SKM-1 treated with dmso at 0.1 percent for 144 hours (cell line): ENCODE data around the gene DDX24.

Experiments used
- DNase-seq: peaks from one replicate; lab custom pipeline; 2025; ENCODE audit not compliant: unreplicated experiment; lab: John Stamatoyannopoulos, UW

Gene DDX24

DNA sequence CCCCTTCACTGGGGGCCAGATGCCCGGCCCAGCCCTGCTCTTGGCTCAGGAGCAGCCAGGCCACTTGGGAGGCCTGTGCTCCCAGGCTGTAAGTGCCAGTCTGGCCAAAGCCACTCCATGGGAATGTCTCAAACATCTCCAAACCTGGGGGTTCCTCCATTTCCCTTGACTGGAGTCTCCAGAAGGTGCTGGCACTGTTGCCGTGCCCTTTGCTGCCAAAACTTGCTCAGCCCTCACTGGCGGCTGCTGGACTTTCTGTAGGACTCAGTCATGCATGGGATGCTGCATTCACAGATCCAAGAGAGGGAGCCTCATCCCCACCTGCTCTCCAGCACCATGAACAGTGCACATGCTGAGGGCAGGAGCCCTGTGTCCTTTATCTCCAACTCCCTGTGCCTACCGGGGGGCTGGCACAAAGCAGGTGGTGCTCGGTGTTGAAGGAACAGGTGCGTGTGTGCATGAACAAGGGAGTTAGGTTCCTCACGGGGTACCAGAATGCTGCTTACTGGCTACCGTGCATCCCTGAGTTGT, 64.5 kb downstream of the DDX24 start:
- no peak for DNase-seq

GRCh38 chr14:94015223-94015622, 65.8 kb downstream of the DDX24 start:
- DNase-seq = no peak

GRCh38 chr14:94014382-94014781, 66.6 kb downstream of the DDX24 start:
- no peak for DNase-seq

GRCh38 chr14:94011795-94012194, 69.2 kb downstream of the DDX24 start:
- no peak for DNase-seq

DNA sequence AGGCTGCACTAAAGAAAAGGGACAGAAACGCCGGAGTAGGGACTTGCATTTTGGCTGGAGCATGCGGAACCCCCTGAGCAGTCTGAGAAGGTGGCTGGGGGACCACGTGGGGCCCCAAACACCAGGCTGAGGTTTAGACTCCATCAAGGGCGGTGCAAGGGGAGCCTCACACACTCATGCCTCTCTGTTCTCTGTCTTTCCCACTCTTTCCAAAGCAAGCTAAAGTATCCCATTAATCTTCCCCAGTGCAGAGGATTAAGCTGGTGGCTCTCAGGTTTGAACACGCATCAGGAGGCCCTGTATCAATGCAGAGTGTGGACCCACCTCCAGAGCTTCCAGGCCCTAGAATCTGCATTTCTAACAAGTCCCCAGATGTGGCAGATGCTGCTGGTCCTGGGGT, 70.4 kb downstream of the DDX24 start:
- DNase-seq = no peak

DNA sequence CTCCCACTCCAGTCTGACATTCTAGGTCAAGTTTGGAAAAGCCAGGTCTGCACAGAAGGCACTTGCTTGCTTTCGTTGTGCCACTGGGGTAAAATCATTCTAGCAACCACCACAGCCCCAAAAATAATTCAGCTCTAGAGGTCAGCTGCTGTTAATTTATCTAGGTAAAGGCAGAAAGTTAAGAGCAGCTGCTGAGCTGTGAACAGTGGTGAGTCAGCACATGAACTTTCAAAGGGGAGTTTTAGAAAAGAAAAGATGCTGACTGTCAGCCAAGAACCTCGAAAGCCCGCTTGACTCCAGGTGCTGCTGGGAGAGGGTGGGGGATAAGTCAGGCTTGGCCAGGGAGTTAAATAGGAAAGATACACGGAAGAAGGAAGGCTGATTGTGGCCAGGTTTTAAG, 71.2 kb downstream of the DDX24 start:
- no peak for DNase-seq

DNA sequence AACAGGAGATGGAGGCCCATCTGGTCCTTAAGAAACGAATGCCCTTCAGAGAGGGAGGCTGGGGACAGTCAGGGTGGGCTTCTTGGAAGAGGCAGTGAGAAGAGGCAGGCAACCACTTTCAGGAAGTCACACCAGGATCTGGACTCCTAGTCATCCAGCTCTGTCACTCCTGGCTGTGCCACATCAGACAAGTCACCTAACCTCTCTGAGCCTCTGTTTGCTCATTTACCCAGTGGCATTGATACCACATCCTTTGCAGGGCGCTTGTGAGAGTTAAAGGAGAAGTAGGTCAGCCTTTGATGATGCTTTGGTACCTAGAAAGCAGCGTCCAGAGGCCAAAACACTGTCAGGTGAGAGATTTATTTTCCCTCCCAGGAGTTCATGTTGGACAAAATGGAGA, 72.8 kb downstream of the DDX24 start:
- DNase-seq = no peak

- no peak for DNase-seq
Measured at GRCh38 chr14:94005324-94006073, 75.5 kb downstream of the DDX24 start.

GRCh38 chr14:94004015-94004414, 77.0 kb downstream of the DDX24 start:
- no peak for DNase-seq

GRCh38 chr14:94003397-94003796, 77.6 kb downstream of the DDX24 start:
- no peak for DNase-seq

- peak; percentile 14 for DNase-seq
Measured at GRCh38 chr14:94001501-94002396, 79.3 kb downstream of the DDX24 start.

DNA sequence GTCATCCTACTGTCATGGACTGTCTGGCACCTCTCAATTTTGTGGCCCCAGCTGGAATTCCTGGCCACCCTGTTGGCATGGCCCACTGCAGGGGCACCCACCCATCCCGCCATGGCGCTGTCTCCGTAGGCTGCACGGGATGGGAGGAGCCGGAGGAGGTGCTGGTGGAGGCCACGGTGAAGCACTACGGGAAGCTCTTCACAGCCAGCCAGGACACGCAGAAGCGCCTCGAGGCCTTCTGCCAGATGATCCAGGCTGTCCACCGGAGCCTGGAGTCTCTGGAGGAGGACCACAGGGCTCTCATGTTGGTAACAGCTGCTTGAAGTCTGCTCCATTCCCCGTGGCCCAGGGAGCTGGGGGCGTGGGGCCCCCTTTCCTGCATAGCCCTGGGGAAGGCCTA, 80.0 kb downstream of the DDX24 start:
- no peak for DNase-seq

GRCh38 chr14:94000267-94000666, 80.7 kb downstream of the DDX24 start:
- no peak for DNase-seq

- no peak for DNase-seq
Measured at GRCh38 chr14:93999573-93999972, 81.4 kb downstream of the DDX24 start.

DNA sequence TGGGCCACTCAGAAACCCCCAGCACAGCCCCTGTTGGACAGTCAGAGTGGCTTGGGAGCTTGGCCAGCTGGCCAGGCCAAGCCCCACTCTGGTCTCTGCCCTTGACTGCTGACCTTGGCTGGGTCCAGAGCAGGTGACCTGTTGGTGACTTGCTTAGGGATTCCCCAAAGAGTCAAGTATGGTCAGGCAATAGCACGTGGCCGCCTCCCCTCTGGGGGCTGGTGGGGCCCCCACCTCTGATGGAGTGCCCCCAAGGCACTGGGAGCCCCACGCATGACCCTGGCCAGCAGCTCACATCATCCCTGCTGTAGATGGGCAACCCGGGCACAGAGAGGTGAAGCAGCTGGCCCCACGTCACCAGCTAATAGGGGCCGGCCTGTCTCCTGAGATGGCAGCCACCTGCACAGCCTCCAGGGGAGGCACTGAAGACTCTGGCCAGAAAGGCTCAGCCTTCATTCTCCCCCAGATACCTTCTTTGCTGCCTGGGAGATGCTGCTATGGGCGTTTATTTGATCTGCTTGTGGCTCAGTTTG, 82.1 kb downstream of the DDX24 start:
- no peak for DNase-seq
